Hepatocyte (in vitro differentiated cells): ENCODE measurements around the gene FAM98A.

Experiments
- EZH2 ChIP-seq: fragments of 200-600 bp; sonication (generic); IDR thresholded peaks from 2 replicates; pipeline ENCODE4 v1.6.1; 2016; ENCODE audit warnings: antibody characterized with exemption, mild to moderate bottlenecking, borderline replicate concordance
- EZH2phosphoT487 ChIP-seq: fragments of 200-600 bp; sonication (generic); IDR thresholded peaks from one replicate; pipeline ENCODE4 v1.6.1; 2018; ENCODE audit warnings: antibody characterized with exemption, mild to moderate bottlenecking, low read depth, moderate library complexity; ENCODE audit not compliant: unreplicated experiment, severe bottlenecking
- TF ChIP-seq, protein P1 (sequence below): fragments of 200-600 bp; sonication (generic); IDR thresholded peaks from 2 replicates; pipeline ENCODE4 v1.5.1; 2016; ENCODE audit warnings: antibody characterized with exemption, mild to moderate bottlenecking; ENCODE audit not compliant: poor library complexity

DNA sequence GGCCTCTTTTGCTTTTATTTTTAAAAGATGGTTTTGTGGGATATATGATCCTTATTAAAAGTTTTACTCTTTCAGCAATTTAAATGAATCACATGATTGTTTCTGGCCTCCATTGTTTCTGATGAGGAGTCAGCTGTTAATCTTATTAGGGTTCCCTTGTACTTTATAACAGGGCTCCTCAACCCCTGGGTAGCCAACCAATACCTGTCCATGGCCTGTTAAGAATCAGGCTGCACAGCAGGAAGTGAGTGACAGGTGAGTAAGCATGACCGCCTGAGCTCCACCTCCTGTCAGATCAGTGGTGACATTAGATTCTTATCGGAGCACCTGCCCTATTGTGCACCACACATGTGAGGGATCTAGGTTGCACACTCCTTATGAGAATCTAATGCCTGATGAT, 45.1 kb upstream of the FAM98A start:
- TF ChIP-seq EZH2 (no peak), EZH2phosphoT487 (no peak)
- TF ChIP-seq, protein P1, sequence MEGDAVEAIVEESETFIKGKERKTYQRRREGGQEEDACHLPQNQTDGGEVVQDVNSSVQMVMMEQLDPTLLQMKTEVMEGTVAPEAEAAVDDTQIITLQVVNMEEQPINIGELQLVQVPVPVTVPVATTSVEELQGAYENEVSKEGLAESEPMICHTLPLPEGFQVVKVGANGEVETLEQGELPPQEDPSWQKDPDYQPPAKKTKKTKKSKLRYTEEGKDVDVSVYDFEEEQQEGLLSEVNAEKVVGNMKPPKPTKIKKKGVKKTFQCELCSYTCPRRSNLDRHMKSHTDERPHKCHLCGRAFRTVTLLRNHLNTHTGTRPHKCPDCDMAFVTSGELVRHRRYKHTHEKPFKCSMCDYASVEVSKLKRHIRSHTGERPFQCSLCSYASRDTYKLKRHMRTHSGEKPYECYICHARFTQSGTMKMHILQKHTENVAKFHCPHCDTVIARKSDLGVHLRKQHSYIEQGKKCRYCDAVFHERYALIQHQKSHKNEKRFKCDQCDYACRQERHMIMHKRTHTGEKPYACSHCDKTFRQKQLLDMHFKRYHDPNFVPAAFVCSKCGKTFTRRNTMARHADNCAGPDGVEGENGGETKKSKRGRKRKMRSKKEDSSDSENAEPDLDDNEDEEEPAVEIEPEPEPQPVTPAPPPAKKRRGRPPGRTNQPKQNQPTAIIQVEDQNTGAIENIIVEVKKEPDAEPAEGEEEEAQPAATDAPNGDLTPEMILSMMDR: no peak
